Stimulated activated CD4-positive, alpha-beta T cell treated with anti-CD3 and anti-CD28 coated beads, Interleukin-4, amount 100 ng/mL, for 48 hours (primary cell): ENCODE results near the gene AP4E1.
"Not testable (repeated sequence)": the region's sequence is repeated elsewhere in the genome, so short reads cannot be mapped to it uniquely, and the experiment has no call there.

Experiments
- DNase-seq, 2 donors: peaks; one replicate each; pipeline ENCODE4 v3.0.0-alpha.2; 2020; ENCODE audit warnings: low read depth in 2 of 2

AP4E1 gene

DNA sequence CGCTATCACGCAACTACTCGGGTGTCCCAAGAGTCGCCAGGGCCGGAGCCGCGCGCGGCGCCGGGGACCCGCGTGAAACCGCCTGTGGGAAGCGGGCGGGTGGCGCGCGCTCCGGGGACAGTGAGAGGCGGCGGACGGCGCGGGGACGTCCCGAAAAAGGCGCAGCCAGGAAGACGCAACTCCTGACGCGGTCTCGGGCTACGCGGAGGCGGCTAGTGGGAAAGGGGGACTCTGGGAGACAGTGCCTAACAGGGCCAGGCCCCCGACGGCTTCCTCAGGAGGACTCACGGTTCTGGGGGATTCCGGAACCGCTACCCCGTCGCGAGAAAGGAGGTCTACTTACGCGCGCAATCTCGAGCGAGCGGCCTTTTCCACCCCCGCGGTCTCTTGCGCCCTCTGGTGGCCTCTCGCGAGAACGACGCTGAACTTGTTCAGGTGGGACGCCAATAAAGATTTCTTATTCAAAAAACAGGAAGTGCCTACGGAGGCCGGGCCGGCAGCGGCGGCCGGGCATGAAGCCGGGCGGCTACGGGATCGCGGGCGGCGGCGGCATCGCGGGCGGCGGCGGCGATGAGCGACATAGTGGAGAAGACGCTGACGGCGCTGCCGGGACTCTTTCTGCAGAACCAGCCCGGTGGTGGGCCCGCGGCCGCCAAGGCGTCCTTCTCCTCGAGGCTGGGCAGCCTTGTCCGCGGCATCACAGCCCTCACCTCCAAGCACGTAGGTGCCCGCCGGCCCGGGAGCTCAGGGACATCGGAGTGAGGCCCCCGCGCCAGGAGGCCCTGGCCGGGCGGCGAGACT lies at the start of gene AP4E1:
TSS of gene AP4E1 (plus strand) at position 475 of the 801 bp plus-strand sequence. CDS start at position 571, 96 bp downstream.
- peak; percentile 87 to 91 for DNase-seq

DNA sequence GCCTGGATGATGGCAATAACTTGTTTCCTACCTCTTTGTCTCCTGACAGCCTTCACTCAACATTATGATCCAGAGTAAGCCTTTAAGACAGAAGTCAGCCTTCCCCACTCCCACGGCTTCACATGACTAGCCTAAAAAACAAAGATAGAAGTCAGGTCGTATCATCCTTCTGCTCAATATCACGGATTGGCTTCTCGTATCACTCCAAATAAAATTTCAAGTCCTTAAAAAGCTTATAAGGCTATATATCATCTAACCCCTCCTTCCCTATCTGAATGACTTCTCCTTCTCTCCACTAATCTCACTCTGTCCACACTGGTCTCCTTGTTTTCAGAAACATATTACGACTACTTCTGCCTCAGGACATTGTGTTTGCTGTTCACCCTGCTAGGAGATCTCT lies 47.7 kb upstream of the AP4E1 start:
- no peak for DNase-seq

DNA sequence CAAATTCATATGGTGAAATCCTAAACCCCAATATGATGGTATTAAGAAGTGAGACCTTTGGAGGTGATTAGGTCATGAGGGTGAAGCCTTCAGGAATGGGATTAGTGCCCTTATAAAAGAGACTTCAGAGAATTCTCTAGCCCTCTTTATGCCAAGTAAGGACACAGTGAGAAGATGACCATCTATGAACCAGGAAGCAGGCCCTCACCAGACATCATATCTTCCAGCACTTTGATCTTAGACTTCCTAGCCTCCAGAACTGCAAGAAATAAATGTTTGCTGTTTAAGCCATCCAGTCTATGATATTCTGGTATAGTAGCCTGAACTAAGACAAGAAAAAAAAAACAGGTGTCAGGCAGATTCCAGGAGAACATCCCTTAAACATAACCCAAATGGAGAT lies 45.9 kb upstream of the AP4E1 start:
- DNase-seq, result no peak

DNA sequence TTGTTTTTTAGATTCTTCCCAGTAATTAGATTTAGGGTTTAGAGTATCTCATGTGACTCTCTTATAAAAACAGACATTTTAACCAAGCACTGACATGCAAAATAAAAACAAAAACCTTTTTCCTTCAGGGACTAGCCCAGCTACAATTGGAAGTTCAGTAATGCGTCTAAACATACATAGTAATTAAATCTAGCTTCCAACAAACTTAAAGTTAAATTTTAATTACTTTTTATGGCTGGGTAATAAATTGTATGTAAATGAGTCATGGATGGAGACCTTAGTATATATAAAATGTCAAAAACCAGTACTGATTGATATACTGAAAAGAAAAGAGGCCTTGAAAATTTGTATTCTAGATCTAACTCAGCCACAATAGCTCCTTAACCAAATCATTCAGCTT lies 43.6 kb upstream of the AP4E1 start:
- no peak for DNase-seq

DNA sequence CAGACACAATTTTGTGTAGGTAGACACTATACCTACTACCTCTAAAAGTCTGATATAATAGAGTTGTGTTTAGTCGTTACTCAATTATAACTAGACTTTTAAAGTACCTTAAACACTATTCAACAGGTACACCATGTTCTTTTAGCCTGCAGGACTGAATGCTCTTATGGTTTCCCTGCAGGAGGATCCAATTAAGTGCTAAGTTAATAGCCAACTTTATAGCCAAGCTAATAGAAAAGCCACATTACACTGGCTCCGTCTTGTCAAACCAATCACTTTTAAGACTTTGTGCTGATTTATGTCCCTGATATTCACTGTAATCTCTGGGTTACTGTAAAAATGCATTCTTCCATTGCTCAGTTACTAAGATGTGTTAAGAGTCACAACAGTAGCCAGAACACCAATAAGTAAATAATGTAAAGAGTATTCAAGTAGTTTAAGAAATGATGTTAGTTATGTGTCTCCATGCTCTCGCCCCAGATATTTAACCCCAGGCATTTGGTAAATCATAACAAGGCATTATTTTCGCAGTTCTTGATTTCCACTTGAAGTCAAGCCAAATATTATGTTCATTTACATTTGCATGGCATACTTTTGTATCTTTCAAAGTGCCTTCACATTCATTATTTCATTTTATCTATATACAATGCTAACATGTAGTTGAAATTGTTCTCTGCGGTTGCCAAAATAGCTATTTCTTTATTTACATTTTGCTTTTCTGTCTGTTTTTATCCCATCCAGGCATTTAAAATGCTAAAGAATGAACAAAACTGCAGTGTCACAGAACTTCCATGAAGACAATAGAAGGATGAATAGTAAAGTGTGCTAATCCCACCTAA lies 42.7 kb upstream of the AP4E1 start:
- no peak for DNase-seq

DNA sequence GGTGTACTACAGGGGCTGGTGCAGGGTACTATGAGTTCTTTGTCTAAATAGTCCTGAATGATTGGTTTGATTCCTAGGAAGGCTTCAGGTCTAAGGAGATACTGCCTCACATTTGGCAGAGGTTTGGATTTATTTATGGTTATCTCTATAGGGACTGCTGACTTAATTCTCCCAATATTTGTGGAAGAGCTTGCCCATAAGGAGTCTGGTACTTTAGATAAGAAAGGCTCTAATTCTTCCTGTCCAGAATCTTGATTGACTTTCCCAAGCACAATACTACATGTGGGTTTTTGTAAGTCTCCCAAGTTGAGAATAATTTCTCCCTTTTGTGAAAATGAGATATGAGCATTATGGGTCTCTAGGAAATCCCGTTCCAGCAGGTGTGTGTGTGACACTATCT lies 36.7 kb upstream of the AP4E1 start:
- DNase-seq, result no peak

DNA sequence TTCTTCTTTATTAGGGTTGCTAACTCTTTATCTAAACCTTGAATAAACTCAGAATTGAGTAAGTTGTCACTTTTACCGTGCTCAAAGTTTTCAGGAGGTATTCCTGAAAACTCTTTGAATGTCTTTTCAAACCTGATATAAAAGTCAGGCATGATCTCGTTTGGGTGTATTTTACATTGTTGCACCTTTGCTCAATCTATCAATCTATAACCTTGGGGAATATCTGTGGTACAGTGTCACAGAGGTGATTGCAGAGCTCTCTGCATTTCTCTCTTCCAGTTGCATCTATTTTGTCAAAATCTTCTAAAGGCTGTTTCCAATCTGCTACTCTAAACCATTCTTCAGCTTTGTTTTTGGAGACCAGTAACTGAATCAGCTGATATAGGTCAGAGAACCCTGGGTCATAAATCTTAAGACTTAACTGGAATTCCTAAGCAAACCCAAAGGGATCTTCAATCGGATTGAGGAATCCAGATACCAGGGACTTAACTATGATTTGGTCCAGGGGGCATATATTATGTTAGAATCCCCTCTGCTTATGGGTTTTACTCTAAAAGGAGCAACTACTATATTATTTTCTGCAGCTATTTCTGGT lies 35.6 kb upstream of the AP4E1 start:
- no peak for DNase-seq

DNA sequence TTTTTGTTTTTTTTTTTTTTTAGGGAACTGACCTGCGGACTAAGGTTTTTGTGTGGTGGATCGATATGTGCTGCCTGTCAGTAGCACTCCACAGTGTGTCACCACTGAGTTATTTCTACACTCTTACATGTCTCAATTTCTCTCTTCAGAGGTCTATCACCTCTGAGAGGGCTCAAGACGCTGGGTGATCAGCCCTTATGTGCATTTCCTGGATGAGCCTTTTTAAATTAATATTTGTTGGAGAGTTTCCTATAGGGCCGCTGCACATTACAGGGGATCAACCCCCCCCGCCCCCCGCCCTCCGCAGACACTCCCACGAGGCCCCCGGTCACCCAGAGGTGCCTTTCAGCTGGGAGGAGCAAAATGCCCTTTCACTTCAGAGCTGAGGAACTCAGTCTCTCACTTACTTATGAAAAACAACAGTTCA lies 34.5 kb upstream of the AP4E1 start:
- no peak for DNase-seq

DNA sequence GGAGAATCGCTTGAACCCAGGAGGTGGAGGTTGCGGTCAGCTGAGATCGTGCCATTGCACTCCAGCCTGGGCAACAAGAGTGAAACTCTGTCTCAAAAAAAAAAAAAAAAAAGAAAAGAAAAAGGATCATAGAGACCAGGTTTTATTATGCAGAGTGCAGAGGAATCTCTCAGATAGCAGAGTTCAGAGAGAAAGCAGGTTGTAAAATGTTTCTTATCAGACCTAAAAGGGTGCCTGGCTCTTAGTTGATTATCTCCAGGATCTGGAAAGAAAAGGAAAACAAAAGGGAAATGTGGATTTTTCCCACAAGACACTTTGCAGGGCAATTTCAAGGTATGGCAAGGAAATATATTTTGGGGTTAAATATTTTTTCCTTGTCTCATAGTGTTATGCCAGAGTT lies 33.2 kb upstream of the AP4E1 start:
- DNase-seq, result not testable (repeated sequence)

DNA sequence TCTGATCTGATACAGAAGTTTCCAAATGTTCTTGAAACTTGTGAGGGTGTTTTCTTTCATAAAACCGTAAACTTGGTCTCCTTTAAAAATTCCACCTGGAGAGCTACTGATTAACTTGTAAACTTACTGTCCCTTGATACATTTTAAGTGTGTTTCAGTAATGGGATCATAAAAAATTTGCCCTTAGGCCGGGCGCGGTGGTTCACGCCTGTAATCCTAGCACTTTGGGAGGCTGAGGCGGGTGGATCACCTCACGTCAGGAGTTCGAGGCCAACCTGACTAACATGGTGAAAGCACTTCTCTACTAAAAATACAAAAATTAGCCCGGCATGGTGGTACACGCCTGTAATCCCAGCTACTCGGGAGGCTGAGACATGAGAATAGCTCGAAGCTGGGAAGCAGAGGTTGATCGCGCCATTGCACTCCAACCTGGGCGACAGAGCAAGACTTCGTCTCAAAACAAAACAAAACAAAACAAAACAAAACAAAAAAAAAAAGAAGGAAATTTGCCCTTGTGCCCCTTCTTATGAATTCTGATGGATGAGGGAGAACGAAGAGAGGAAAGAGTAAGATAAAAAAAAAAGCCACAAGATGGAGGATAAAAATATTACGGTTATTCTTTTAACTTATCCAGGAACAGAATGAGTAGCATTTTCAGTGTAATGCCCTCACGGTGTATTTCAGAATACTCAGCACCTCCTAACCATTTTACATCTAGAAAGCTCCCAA lies 32.1 kb upstream of the AP4E1 start:
- DNase-seq, result no peak

DNA sequence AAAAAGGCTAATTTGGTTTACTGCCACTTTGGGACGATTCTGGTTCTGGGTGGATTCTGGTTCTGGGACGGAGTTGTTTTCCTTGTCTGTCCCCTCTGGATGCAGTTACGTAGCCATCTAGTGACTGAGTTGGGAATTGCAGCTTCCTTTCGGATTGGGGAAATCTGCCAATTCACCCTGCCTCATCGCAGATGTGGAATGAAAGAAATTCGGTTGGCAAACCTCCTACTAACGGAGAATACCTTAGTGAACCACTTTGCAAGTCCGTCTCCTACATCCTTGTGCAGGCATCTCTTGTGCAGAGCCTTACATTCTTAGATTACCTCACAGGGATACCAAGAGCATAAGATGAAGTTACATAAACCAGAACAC lies 31.5 kb upstream of the AP4E1 start:
- peak; percentile 47 to 55 for DNase-seq

DNA sequence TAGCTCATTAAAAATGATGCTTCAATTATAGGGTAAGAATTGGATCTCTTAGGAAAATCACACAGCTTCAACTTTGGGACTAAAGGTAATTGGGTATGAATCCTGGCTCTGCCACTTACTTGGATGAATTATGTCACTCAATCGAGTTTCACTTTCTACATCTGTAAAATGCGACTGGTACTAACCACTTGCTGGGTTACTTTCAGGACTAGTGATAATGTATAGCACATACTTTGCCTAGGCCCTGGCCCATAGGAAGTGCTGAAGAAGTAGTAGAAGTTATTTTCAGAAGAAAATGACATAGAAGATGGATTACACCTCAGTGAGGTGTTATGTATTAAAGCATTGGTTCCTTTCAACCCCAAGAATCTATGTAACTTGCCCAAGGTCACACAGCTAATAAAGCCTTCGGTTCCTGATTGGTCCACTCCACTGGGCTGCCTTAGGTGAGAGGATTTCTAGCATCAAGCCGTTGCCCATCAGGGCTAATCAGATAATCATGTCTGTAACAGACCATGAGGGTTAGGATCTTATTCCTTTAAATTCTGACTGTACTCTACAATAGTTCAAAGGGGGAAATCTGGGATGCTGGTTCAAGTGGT lies 29.4 kb upstream of the AP4E1 start:
- no peak for DNase-seq

DNA sequence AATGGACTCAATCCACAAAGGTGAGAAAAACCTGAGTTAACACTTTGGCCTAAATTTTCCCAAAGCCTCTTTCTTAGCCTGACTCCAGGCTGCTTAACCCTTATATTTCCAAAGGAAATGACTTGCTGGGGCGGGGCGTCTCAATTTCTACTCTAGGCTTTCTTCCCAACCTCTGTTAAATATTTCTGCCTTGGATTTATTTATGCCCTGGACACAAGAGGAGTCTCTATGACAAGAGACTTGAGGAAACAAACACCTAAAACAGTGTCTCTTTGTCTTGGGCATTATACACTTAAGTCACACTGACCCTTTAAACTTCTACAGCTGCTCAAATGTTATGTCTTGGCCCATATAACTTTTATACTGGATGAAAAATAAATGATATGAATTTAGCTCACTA lies 28.3 kb upstream of the AP4E1 start:
- DNase-seq, result no peak

DNA sequence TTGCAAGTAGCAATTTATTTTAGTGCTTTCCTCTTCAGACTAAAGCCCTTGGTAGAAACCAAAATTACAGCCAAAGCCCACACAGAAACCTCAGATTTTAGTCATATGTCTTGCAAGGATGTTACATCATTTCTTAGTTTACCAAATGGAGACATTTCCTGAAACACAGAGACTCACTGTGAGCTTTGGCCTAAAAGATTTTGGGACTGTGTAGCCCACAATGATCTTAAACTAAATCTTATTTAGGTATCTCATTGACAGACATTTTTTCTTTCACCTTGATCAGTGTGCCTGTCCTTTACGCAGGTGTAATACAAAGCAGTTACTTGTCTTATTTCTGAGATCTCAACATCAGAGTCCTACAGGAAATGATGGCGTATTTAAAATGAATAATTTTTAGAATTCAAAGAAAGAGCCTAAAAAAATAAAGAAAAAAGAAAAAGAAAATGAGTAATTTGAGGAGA lies 27.8 kb upstream of the AP4E1 start:
- DNase-seq, result no peak

DNA sequence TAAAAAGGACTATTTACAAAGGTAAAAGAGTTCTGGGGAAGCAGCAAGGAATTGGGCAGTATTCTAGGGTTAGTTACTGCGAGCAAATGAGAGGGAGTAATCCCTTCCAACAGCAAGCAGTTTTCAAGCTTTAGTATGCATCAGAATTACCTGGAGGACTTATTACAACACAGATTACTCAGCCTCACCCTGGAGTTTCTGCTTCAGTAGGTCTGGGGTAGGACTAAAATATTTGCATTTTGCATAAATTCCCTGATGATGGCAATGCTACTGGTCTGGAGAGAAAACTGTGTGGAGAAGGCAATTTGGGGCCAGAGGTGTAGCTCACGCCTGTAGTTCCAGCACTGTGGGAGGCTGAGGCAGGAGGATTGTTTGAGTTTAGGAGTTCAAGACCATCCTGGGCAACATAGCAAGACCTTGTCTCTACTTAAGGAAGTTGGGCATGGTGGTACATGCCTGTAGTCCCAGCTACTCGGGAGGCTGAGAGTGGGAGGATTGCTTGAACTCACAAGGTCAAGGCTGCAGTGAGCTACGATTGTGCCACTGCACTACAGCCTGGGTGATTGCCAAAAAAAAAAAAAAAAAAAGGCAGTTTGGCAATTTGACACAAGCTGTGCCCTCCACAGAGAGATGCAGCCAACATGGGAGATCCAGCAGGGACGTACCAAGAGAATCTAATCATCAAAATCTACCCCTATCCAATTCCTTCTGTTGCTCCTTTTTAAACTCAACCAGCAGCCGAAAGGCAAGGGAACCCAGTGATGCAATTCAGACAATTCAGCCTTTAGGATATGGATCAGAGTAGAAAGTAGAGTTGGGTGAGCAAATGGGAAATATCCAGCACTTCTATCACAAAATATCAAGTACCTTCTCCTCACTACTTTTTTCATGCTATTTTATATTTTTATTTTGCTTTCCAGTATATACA lies 27.1 kb upstream of the AP4E1 start:
- DNase-seq, result no peak

DNA sequence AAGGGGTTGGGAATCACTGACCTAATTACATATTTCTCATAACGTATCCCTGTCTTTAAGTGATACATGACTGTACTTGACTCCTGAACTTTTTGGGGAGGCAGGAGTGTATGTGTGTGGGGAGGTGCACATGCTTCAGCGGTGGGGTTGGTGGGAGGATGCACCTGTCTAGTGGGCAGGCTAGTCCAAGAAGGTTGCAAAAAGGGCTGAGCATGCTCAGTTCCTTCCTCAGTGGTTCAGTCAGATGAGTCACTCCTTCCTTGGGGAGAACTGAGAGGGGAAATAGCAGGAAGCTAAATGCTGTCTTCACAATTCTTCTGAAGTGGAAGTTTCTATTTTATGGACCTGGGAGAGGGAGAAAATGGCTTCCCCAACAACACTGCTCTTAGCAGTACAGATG lies 24.6 kb upstream of the AP4E1 start:
- no peak for DNase-seq

DNA sequence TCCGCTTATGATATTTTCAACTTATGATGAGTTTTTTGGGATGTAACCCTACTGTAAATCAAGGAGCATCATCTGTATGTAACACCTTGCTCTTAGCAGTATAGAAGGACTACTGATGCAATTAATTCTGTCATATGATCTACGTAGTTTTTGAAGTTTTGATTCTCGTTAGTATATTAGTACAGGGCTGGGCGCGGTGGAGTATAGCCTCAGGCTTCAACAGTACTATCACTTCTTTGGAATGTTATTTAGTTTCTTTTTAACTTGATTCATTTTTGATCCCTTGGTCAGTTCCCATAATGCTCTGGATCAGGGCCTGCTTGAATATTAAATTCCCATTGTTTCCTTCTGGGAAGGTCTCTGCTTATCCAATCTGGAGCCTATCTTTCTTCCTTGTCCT lies 23.9 kb upstream of the AP4E1 start:
- DNase-seq, result no peak

DNA sequence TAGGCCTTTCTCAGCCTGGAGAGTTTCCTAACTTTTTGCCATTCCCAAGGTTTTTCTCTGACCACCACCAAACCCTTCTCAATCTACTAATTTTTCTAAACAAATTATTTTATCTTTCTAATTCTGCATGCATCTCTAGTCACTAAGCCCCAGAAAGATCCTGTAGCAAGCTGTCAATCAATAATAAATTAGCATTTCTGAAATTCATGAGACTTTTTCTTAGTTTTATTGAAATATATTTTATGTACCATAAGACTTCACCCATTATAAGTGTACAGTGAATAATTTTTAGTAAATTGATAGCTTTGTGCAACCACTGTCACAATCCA lies 22.4 kb upstream of the AP4E1 start:
- no peak for DNase-seq

DNA sequence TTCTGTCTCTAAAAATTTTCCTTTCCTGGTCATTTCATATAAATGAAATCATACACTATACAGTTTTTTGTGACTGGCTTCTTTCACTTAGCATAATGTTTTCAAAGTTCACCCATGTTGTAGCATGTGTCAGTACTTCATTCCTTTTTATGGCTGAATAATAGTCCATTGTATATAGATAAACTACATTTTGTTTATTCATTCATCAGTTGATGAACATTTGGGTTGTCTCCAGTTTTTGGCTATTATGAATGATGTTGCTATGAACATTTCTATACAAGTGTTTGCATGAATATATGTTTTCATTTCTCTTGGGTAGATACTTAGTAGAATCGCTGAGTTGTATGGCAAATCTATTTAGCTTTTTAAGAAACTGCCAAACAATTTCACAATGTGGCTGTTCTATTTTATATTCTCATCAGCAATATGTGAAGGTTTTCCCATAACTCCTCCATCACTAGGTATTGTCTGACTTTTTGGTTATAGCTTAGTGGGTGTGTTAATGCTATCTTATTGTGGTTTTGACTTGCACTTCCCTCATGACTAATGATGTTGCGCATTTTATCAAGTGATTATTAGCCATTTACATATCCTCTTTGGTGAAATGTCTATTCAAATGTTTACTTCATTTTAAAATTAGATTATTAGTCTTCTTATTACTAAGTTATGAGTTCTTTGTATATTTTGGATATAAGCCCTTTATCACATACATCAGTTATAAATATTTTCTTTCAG lies 21.7 kb upstream of the AP4E1 start:
- DNase-seq, result no peak

DNA sequence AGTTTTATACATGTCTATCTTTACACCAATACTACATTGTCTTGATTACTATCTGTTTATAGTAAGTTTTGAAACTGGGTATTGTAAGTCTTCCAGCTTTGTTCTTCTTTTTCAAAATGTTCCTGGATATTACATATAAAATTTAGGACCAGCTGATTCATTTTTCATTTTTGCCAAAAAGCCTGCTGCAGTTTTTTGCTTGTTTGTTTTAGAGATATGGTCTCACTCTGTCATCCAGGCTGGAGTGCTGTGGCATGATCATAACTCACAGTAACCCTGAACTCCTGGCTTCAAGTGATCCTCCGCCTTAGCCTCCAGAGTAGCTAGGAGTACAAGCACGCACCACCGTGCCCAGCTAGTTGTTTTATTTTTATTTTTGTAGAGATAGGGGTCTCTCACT lies 20.4 kb upstream of the AP4E1 start:
- DNase-seq, result no peak
